Measurements from ENCODE around the gene ISG20.
A peak's percentile ranks its signal among the peaks of the same experiment; 100 is the strongest.

Gene ISG20

DNA sequence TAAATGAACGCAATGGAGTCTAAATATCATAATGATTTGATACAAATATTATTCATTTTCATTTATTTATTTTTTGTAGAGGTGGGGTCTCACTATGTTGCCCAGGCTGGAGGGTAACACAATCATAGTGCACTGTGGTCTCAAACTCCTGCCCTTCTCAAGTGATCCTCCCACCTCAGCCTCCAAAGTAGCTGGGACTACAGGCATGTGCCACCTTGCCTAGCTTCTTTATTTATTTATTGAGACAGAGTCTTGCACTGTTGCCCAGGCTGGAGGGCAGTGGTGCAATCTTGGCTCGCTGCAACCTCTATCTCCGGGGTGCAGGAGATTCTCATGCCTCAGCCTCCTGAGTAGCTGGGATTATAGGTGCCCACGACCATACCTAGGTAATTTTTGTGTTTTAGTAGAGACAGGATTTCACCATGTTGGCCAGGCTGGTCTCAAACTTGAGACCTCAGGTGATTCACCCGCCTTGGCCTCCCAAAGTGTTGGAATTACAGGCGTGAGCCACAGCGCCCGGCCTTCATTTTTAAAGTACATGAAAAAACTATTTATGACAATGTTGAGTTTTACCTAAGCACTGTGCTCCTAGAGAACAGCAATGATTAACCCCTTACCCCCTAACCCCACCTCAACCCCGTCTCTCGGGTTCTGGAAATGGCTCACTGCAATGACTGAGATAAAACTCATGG is 21.6 kb upstream of the ISG20 start:
- no peak for DNase-seq (ENCODE audit: low read depth, low spot score)
- H3K4me3 ChIP-seq (ENCODE audit: low read length), result no peak overlapping the region

DNA sequence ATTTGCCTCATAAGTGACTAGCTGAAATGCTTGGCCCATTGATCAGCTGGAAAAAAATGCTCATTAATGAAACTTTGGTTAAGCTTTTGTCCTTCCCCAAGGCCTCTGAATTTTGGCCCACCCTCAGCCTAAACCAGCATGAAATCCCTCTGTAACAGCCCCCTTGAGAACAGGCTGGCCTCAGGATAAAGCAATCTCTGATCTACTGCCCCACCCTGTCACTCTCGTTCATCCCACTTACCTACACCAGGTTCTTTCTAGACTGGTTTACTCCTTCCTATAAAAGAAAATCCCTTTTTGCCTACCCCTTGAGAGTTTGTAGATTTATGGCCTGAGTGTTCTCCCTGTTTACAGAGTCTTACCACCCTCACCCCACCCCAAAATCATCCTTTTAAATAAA is 21.0 kb upstream of the ISG20 start:
- no peak overlapping the region for H3K4me3 ChIP-seq (ENCODE audit: low read length)
- DNase-seq (ENCODE audit: low read depth, low spot score), result no peak

DNA sequence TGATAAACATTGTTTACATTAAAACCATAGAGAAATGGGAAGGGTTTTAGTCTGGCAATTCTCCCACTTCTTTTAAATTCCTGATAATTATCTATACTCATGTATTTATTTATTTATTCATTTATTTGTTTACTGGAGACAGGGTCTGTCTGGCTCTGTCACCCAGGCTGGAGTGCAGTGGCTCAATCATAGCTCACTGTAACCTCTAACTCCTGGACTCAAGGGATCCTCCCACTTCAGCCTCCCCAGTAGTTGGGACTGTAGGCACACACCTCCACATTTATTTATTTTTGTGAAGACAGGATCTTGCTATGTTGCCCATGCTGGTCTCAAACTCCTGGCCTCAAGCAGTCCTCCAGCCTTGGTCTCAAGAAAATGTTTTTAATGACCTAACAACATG is 20.1 kb upstream of the ISG20 start:
- H3K4me3 ChIP-seq (ENCODE audit: low read length), result no peak overlapping the region
- DNase-seq (ENCODE audit: low read depth, low spot score), result no peak

DNA sequence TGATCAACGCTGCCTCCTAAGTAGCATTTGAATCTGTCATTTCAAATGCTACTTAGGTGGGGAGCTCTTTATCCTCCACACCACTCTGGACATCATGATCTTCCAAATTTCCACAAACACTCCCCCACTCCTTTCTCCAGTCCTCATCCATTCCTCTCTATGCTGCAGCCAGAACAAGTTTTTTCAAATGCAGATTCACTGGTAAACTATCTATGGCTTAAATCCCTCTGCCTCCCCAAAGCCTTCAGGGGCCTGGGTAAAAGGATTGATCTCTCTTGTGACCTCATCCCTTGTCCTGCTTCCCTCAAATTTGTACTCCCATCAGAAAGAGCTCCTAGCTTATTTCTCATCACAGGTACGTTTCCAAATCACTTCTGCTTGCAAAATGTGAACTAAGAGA is 19.0 kb upstream of the ISG20 start:
- H3K4me3 ChIP-seq (ENCODE audit: low read length), result no peak overlapping the region
- no peak for DNase-seq (ENCODE audit: low read depth, low spot score)

DNA sequence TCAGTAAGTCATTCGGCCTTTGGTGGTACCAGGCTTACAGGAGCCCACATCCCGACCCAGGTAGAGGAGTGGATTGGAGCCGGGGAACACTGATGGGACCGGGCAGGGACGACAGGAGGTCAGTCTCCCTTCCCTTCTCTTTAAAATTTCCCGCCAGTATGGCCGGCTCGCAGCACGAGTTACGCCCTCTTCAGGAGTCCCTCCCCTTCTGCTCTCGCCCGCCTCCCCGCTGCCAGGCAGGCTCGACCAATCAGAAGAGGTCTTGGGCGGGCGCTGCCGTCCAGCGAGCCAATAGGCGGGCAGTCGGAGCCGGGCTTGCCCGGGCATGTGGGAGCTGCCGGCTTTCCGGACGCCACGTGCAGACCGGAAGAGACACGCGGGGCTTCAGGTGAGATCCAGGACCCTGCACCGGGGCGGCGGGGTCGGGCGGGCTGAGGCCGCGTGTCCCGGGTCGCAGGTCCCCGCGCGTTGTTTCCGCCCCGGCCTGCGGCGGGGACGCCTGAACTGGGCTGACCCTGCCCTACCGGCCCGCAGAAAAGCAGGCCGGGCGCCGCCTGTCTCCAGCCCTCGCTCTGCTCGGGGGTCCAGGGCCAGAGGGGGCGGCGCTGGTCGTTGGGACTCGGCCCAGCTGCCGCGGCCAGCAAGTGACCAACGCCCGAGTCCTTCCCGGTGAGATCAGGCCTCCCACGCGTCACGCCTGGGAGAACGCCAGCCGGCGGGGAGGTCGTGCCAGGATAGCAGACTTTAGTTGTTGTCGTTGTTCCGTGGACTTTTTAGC is 17.6 kb upstream of the ISG20 start, which contains the start of gene AEN:
Gene AEN (plus strand): TSS at position 346 of the 778 bp plus-strand sequence. CDS start 4,870 bp downstream, outside the sequence.
- peak; percentile 91 for DNase-seq (ENCODE audit: low read depth, low spot score)
- peak within 1 kb of the TSS; percentile 95 for H3K4me3 ChIP-seq (ENCODE audit: low read length)

DNA sequence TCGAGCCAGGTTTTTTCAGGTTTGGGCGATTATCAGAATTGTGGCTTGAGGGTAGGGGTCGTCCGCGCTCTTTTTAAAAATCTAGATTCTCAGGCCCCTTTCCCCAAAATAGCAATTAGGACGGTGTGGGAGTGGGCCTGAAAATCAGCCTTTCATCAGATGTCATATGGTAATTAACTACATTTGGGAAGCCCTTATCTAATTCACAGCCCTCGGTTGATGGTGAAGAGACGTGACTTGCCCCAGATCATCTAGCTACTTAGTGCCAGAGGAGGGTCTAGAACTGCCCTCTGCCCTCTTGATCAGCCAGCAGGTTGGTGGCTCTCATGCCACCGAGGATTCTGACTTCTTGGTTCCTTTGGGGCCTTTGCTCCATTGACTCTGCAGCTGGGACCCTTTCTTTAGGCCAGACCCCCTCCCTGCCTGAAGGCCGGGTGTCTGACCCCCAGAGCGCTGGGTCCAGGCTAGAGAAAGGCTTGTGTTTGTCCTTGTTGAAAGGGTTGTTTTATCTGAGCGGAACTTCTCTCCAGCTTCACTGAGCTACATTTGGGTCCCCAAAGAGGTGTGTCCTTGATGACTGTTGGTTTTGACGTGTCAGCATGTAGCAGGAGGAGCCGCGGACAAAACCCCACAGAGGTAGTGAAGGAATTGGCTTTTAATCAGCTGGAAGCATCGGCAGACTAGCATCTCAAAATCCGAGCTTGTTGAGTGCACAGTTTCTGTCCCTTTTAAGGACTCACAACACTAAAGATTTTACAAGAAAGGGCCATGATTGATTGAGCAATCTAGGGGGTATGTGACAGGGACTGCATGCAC is 16.8 kb upstream of the ISG20 start:
- peak; percentile 31 for DNase-seq (ENCODE audit: low read depth, low spot score)
- peak overlapping the region; percentile 95 for H3K4me3 ChIP-seq (ENCODE audit: low read length)

DNA sequence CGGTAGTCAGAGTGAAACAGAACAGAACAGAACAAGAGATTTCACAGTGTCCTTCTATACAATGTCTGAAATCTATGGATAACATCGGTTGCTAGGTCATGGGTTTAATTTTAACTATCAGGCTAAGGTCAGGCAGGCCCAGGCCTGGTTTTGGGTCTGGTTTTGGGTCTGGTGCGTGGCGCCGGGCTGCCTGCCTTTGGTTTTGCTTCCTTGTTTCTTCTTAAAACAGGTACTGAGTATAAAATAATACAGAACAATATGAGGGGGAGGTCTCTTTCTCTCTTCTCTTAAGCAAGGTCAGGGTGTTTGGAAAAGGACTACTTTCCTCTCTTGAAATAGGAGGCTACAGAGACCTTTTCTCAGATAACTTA is 16.2 kb upstream of the ISG20 start:
- DNase-seq (ENCODE audit: low read depth, low spot score), result no peak
- H3K4me3 ChIP-seq (ENCODE audit: low read length), result peak overlapping the region; percentile 95

DNA sequence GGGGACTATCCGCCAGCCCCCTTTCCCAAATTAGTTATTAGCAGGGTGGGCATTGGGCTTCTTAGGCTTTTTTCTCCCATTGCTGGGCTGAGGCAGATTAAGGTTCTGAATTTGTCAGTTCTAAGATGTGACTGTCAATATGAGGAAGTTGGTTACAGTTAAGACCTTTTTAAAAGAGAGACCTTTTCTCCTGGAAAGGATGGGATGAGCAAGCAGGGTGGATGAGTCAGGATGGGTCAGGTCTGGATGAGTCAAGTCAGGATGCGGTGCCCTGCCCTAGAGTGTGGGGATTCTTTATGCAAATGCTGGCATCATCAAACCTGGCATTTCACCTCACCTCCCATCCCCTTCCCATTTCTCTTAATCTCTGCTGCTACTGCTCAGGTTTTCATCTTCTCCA is 15.8 kb upstream of the ISG20 start:
- H3K4me3 ChIP-seq (ENCODE audit: low read length), result peak overlapping the region; percentile 95
- DNase-seq (ENCODE audit: low read depth, low spot score), result no peak

DNA sequence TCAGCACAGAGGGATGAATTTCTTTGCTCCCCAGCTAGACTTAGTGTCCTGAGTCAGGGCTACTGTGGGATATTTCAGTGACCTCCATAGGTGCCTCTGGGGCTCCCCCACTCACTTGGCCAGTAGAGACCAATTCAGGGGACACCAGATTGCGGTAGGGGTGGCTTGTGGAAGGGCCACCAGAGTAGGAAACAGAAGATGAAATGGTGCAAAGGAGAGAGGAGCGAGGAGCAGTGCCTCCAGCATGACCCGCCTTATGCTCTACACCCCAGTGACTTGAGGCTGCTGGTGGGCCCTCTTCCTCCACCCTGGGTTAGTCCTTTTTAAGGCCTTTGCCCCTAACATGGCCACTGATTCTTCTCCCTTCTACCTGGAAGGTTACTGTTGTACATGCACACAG is 15.2 kb upstream of the ISG20 start:
- no peak for DNase-seq (ENCODE audit: low read depth, low spot score)
- H3K4me3 ChIP-seq (ENCODE audit: low read length), result no peak overlapping the region

DNA sequence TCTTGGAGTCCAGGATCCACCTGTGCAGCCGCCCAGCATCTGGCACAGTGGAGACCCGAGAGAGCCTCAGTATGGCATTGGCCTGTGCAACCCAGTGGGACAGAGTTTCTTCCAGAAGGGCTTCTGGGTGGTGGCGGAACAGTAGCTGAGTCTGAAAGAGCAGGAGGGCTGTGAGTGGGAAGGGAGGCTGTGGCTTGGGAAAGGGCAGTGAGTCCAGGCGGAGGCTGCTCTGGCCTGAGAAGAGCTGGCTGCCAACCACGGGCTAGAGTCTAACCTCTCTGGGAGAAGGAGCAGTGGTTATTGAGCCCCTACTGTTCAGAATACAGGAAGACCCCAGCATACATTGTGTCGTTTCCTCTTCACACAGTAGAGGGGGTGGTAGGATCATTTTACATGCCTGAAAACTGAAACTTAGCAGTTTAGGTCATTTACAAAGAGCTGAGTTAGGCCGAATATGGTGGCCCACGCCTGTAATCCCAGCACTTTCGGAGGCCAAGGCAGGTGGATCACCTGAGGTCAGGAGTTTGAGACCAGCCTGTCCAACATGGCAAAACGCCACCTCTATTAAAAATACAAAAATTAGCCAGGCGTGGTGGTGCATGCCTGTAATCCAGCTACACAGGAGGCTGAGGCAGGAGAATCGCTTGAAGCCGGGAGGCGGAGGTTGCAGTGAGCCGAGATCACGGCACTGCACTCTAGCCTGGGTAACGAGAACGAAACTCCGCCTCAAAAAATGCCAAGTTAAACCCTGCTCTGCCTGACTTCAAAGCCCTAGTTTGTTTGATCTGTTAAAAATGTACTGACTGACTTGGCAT is 14.5 kb upstream of the ISG20 start:
- DNase-seq (ENCODE audit: low read depth, low spot score), result peak; percentile 71
- peak overlapping the region; percentile 32 for H3K4me3 ChIP-seq (ENCODE audit: low read length)

DNA sequence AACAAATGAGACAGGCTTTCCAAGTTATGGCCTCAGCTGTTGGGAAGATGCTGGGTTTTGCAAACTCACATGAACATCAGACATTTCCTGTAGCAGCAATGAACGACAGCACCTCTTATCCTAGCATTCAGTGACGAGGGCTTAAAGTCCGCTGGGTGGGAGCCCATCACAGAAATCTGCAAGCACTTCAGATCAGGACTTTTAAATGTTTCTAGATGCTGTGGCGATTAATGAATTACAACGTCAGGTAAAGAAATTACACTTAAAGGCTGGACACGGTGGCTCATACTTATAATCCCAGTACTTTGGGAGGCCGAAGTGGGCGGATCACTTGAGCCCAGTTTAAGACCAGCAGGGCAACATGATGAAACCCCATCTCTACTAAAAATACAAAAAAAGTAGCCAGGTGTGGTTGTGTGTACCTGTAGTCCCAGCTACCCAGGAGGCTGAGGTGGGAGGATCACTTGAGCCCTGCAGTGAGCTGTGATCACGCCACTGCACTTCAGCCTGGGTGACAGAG is 13.8 kb upstream of the ISG20 start:
- no peak for DNase-seq (ENCODE audit: low read depth, low spot score)
- H3K4me3 ChIP-seq (ENCODE audit: low read length), result no peak overlapping the region

DNA sequence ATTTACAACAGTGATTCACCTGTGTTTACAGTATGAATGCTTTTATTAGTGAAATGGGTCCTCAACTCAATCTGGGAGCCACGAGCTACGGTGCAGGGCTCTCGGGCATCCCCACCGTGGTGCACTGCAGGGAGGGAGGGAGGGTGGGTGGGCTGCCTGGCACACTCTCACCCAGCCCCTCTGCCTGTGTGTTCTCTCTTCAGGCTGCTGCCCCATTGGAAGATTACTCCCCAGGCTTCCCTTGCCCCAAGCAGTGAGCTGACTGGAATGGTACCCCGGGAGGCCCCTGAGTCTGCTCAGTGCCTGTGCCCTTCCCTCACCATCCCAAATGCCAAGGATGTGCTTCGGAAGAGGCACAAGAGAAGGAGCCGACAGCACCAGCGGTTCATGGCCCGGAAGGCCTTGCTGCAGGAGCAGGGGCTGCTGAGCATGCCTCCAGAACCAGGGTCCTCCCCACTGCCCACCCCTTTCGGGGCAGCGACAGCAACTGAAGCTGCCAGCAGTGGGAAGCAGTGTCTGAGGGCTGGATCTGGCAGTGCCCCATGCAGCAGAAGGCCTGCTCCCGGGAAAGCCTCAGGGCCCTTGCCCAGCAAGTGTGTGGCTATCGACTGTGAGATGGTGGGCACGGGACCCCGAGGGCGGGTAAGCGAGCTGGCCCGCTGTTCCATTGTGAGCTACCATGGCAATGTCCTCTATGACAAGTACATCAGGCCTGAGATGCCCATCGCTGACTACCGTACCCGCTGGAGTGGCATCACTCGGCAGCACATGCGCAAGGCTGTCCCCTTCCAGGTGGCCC is 12.7 kb upstream of the ISG20 start:
- no peak overlapping the region for H3K4me3 ChIP-seq (ENCODE audit: low read length)
- DNase-seq (ENCODE audit: low read depth, low spot score), result no peak

DNA sequence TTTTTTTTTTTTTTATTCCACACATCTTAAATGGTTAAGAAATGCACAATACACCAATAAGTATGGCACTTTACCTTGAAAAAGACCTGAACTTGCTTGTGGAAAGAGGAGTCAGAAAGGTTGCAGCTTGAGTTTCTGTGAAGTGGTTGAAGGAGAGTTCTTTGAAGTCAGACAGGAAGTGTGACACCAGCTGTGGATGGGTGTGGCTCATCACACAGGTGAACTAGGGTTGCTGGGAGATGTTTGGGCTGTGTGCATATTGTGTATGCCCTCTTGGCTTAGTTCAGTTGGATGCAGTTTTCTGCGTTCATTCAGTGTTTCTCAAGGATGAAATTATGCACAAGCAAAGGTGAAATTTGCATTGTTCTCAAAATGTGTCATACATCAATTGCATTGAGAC is 11.4 kb upstream of the ISG20 start:
- DNase-seq (ENCODE audit: low read depth, low spot score), result peak; percentile 93

DNA sequence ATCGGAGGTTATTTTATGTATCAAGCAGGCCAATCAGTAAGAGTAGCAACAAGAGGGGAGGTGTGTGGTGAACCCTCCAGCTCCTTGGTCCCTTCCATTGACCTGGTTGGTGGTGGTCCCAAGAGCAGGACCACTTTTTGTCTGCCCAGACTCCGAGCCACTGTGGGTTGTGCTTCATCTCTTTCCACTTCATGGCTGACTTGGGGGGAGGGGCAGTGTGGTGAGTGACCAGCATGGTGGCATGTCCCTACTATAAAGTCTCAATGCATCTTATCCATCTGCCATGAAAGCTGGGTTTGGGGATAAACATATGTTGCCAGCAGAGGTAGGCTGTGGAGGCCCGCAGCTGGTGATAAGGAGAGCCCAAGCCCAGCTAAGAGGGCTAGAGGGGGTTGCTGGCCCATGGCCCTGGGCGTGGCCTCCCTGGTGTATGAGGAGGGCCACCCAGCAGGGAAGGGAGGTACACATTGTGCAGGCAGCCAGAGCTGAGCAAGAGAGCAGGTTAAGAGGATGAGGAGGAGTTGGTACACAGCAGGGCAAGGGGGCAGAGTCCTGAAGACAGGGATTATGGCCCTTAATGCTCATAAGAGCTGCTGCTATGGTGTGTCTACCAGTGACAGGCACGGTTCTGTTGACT is 10.7 kb upstream of the ISG20 start:
- no peak overlapping the region for H3K4me3 ChIP-seq (ENCODE audit: low read length)
- DNase-seq (ENCODE audit: low read depth, low spot score), result no peak

More for the DNA sequence above, 11.4 kb upstream of the ISG20 start:
- no peak overlapping the region for H3K4me3 ChIP-seq (ENCODE audit: low read length)

DNA sequence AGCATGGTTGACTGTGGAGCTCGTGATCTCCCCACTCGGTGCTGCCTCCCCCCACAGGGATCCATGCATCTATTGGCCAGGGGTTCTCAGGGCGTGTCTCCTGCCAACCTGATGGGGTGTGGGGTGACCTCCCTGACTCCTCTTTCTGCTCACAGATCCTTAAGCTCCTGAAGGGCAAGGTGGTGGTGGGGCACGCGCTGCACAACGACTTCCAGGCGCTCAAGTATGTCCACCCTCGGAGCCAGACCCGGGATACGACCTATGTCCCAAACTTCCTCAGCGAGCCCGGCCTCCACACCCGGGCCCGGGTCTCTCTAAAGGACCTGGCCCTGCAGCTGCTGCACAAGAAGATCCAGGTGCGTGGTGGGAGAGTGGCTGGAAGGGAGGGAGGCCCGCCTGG is 9.7 kb upstream of the ISG20 start:
- H3K4me3 ChIP-seq (ENCODE audit: low read length), result no peak overlapping the region
- no peak for DNase-seq (ENCODE audit: low read depth, low spot score)

DNA sequence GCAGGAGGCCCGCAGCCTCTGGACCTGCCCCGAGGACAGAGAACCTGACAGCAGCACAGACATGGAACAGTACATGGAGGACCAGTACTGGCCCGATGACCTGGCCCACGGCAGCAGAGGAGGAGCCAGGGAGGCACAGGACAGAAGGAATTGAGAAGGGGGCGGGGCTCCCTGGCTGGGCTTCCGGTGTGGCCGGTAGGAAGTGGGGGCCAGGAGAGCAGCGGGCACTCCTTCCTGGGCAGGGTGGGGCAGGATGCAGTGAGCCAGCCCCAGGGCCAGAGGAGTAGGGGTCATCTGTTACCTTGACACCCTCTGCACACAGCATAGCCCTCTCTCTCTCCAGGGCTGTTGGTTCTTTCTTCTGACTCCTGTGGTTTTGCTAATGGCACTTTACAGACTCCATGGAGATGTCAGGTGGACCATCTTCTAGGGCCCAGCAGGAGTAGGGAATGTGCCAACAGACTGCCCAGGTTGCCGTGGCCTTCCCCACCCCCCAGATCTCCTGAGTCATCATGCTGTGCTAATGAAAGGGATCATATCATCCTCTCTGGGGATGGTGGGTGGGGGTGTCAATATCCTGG is 8.6 kb upstream of the ISG20 start:
- DNase-seq (ENCODE audit: low read depth, low spot score), result no peak
- no peak overlapping the region for H3K4me3 ChIP-seq (ENCODE audit: low read length)

DNA sequence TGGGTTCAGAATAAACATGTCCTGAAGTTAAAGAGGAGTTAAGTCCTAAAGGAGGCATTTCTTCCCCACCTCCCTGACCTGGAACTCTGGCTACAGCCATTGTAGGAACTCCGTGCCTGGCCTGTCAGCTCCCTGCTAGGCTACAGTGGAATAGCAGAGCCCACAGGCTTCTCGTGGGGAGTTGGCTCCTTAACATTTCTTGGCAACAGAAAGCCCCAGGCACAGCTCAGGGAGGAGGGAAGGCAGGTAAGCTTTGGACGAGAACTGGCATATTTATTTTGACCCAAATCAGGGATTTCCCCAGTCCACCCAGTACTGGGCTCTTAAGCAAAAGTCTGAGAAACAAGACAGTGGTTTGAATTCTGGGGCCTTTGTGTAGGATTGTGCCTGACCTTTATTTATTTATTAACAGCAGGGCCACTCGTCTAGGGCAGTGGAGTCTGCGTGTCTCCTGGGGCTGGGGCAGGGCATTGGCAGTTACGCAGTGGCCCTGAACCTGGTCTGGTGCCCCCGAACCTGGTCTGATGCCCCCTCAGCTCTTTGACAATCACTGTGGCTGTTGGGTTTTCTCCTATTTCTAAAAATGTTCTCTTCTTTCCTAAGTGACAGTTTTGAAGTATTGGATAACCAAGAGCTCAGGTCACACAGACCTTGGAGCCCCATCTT is 7.9 kb upstream of the ISG20 start:
- no peak overlapping the region for H3K4me3 ChIP-seq (ENCODE audit: low read length)
- no peak for DNase-seq (ENCODE audit: low read depth, low spot score)

Measured in Jurkat, Clone E6-1 (cell line).